ENCODE data around the gene ODAD4.

- TF ChIP-seq CTCF (IDR thresholded peaks at IDR 0.05 in 2 of 3, conservative IDR thresholded peaks at IDR 0.05 in 1 of 3; ENCODE audit: borderline replicate concordance in 1 of 3, insufficient read depth in 1 of 3, low read depth in 2 of 3, low read length in 2 of 3) (no peak), POLR2A (IDR thresholded peaks at IDR 0.05; ENCODE audit: borderline replicate concordance, extremely low read depth, insufficient read depth, insufficient read length) (no peak), REST (IDR thresholded peaks at IDR 0.05; ENCODE audit: low read depth) (no peak), SRF (IDR thresholded peaks at IDR 0.05; ENCODE audit: low read depth) (no peak), SIN3A (IDR thresholded peaks at IDR 0.05; ENCODE audit: low read depth) (no peak), EZH2phosphoT487 (IDR thresholded peaks at IDR 0.05; ENCODE audit: borderline replicate concordance) (no peak)
Observed at GRCh38 chr17:41928693-41929251, 1.6 kb upstream of the ODAD4 start.
